ENCODE measurements around the gene UBE2E2. TPM values are rescaled to one million over a fixed set of nuclear protein-coding genes. Genes with fewer than 3 reads are reported as not detected.

The UBE2E2 gene
- total RNA-seq, 1 donor from 2014 or later: 24.2 TPM

- Mint-ChIP-seq H3K4me3 (no peak overlapping the region), H3K27ac (ENCODE audit: unreplicated experiment) (no peak overlapping the region), H3K27me3 (ENCODE audit: low read depth) (no peaks in the 10 kb centered on the region), H3K9me3 (peaks cover 4% of the 10 kb centered on the region), H3K36me3 (ENCODE audit: low read depth) (peaks cover 7% of the 10 kb centered on the region), H3K4me1 (peaks cover 18% of the 10 kb centered on the region)
- TF ChIP-seq CTCF (conservative IDR thresholded peaks at IDR 0.05): no peak
- DNase-seq (ENCODE audit: low read depth, low spot score): no peak
Measured at GRCh38 chr3:23489300-23490158, 286.4 kb downstream of the UBE2E2 start.

GRCh38 chr3:23490459-23490858 is 287.3 kb downstream of the UBE2E2 start:
- H3K27me3 Mint-ChIP-seq (ENCODE audit: low read depth): no peaks in the 10 kb centered on the region
- H3K4me3 Mint-ChIP-seq: no peak overlapping the region
- peaks cover 18% of the 10 kb centered on the region for H3K4me1 Mint-ChIP-seq
- TF ChIP-seq CTCF (conservative IDR thresholded peaks at IDR 0.05): no peak
- H3K9me3 Mint-ChIP-seq: peaks cover 2% of the 10 kb centered on the region
- peaks cover 6% of the 10 kb centered on the region for H3K36me3 Mint-ChIP-seq (ENCODE audit: low read depth)
- no peak for DNase-seq (ENCODE audit: low read depth, low spot score)
- peak overlapping the region; percentile 81 for H3K27ac Mint-ChIP-seq (ENCODE audit: unreplicated experiment)

DNA sequence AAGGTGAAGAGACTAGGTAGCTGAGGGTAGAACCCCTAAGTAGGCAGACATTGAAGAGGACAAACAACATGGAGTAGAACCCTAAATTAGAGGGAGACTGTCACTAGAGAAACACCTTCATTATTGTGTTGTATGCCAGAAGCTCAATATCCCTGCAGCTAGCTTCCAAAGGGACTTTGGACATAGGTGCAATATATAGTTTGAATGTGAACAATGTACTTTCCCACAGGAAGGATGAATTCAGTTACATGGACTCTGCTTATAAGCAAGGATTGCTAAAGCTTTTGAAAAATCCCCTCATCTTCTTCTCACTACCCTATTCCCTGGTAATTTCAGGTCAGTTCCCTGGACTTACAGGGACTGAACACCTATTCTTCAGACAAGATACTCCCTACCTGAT is 288.9 kb downstream of the UBE2E2 start:
- Mint-ChIP-seq H3K9me3 (no peaks in the 10 kb centered on the region), H3K36me3 (ENCODE audit: low read depth) (peaks cover 2% of the 10 kb centered on the region), H3K4me3 (no peak overlapping the region), H3K4me1 (peaks cover 18% of the 10 kb centered on the region), H3K27ac (ENCODE audit: unreplicated experiment) (no peak overlapping the region), H3K27me3 (ENCODE audit: low read depth) (no peaks in the 10 kb centered on the region)
- DNase-seq (ENCODE audit: low read depth, low spot score): no peak
- no peak for TF ChIP-seq CTCF (conservative IDR thresholded peaks at IDR 0.05)

DNA sequence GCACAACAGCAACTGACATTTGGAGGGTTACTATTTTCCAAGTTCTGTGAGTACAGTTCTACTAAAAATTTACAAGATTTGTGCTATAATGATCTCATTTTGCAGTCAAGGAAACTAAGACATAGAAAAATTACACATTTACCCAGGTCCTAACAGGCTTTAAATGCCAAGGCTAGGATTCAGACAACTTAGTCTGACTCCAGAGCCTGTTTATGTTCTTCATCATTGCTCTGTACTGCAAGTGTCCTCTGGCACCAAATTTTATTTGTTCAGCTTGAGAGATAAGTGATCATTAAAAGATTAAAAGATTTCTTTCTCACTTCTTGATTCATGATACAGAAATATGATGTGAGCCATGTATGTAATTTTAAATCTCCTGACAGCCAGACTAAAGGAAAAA is 290.8 kb downstream of the UBE2E2 start:
- DNase-seq (ENCODE audit: low read depth, low spot score): no peak
- peaks cover 16% of the 10 kb centered on the region for H3K4me1 Mint-ChIP-seq
- H3K9me3 Mint-ChIP-seq: no peaks in the 10 kb centered on the region
- no peaks in the 10 kb centered on the region for H3K36me3 Mint-ChIP-seq (ENCODE audit: low read depth)
- no peak overlapping the region for H3K4me3 Mint-ChIP-seq
- no peak for TF ChIP-seq CTCF (conservative IDR thresholded peaks at IDR 0.05)
- H3K27me3 Mint-ChIP-seq (ENCODE audit: low read depth): no peaks in the 10 kb centered on the region
- H3K27ac Mint-ChIP-seq (ENCODE audit: unreplicated experiment): no peak overlapping the region

DNA sequence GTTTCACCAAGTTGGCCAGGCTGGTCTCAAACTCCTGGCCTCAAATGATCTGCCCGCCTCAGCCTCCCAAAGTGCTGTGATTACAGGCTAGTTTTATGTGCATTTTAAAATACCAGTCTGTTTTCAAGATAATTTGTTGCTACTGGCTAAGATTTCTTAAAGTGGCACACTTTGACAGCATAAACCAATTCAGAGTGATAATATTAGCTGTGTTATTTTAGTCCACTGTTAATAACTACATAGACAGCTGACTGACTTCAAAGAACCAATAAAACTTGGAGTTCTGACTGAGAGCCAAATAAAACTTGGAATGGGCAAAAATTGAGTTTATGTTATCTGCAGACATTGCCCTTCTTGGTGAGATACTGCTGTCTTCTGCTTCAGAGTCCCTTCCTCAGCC is 291.8 kb downstream of the UBE2E2 start:
- TF ChIP-seq CTCF (conservative IDR thresholded peaks at IDR 0.05): no peak
- Mint-ChIP-seq H3K27ac (ENCODE audit: unreplicated experiment) (no peak overlapping the region), H3K4me3 (no peak overlapping the region), H3K9me3 (no peaks in the 10 kb centered on the region), H3K4me1 (peaks cover 6% of the 10 kb centered on the region), H3K27me3 (ENCODE audit: low read depth) (no peaks in the 10 kb centered on the region), H3K36me3 (ENCODE audit: low read depth) (no peaks in the 10 kb centered on the region)
- DNase-seq (ENCODE audit: low read depth, low spot score): no peak

Data from neural crest cell (in vitro differentiated cells).